ENCODE data around the gene DOCK11. TPM values are rescaled to one million over a fixed set of nuclear protein-coding genes. Genes with fewer than 3 reads are reported as not detected.
"Not testable (repeated sequence)": the region's sequence is repeated elsewhere in the genome, so short reads cannot be mapped to it uniquely, and the experiment has no call there.

Gene DOCK11
- total and polyA plus RNA-seq, 12 donors: 1.3 to 9.4 (median 3.0) TPM

DNA sequence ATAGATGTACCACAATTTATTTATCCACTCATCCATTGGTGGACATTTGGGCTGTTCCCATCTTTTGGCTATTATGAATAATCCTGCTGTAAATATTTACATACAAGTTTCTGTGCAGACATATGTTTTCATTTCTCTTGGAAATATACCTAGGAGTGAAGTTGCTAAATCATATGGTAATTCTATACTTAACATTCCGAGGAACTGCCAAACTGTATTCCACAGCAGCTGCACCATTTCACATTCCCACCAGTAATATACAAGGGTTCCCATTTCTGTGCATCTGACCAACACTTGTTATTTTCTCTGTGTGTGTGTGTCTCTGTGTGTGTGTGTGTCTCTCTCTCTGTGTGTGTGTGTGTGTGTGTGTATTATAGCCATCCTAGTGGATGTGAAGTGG lies 15.4 kb upstream of the DOCK11 start:
- DNase-seq (no peak), ATAC-seq (no peak)
- Histone ChIP-seq H3K27me3 (no peaks in the 10 kb centered on the region), H3K4me3 (no peak overlapping the region), H3K9me3 (no peaks in the 10 kb centered on the region), H3K36me3 (no peaks in the 10 kb centered on the region), H3K4me1 (no peaks in the 10 kb centered on the region), H3K27ac (no peak overlapping the region)
- 85 to 86% methylated on average over 1 of the region's 1 CpG for WGBS, 2 donors
- intact Hi-C loops (cut with DNase I): no loop called here
- TF ChIP-seq, protein P1, sequence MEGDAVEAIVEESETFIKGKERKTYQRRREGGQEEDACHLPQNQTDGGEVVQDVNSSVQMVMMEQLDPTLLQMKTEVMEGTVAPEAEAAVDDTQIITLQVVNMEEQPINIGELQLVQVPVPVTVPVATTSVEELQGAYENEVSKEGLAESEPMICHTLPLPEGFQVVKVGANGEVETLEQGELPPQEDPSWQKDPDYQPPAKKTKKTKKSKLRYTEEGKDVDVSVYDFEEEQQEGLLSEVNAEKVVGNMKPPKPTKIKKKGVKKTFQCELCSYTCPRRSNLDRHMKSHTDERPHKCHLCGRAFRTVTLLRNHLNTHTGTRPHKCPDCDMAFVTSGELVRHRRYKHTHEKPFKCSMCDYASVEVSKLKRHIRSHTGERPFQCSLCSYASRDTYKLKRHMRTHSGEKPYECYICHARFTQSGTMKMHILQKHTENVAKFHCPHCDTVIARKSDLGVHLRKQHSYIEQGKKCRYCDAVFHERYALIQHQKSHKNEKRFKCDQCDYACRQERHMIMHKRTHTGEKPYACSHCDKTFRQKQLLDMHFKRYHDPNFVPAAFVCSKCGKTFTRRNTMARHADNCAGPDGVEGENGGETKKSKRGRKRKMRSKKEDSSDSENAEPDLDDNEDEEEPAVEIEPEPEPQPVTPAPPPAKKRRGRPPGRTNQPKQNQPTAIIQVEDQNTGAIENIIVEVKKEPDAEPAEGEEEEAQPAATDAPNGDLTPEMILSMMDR (IDR thresholded peaks at IDR 0.05): no peak

DNA sequence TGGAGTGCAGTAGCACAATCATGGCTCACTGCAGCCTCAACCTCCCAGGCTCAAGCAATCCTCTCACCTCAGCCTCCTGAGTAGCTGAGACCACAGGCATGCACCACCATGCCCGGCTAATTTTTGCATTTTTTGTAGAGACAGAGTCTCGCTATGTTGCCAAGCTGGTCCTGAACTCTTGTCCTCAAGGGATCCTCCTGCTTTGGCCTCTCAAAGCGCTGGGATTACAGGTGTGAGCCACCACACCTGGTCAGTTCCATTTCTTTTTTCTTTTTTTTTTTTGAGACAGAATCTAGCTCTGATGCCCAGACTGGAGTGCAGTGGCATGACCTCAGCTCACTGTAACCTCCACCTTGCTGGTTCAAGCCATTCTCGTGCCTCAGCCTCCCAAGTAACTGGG lies 13.2 kb upstream of the DOCK11 start:
- H3K27me3 ChIP-seq; H3K27ac ChIP-seq; H3K9me3 ChIP-seq; H3K36me3 ChIP-seq; H3K4me3 ChIP-seq; DNase-seq; intact Hi-C loops (cut with DNase I); ATAC-seq; H3K4me1 ChIP-seq: not testable (repeated sequence)
- 96 to 98% methylated on average over 4 of the region's 4 CpGs for WGBS, 2 donors

DNA sequence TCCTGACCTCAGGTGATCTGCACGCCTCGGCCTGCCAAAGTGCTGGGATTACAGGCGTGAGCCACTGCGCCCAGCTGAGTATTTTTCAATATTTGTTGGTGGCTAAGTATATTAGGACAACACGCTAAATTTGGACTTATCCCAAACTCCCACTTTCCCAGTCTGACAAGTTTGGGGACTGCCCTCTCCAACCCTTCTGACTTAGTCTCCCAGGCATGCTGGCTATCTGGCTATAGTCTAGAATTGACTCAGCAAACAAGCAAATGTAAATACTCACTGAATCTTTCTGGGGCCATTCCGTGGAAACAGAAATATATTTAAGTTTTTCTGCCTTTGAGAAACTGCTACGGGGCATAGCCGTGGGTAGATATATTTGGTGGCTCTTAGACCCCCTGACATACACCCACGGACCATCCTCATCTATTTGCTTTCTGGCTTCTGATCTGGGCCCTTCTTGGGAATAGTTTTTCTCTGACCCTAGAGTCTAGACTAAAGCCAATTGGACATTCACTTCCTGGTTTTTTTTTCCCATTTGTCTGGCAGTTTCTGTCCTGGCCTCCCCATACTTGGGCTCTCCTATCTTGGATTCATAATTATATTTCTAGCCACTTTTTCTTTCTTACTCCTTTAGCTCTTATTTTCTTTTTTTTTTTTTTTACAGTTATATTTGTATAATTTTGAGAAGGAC lies 11.3 kb upstream of the DOCK11 start:
- H3K4me3 ChIP-seq: no peak overlapping the region
- no peaks in the 10 kb centered on the region for H3K27me3 ChIP-seq
- no peak for ATAC-seq
- H3K9me3 ChIP-seq: no peaks in the 10 kb centered on the region
- DNase-seq: no peak
- WGBS, 2 donors: 86 to 89% methylated on average over 9 of the region's 9 CpGs
- H3K36me3 ChIP-seq: no peaks in the 10 kb centered on the region
- intact Hi-C loops (cut with DNase I): no loop called here
- H3K27ac ChIP-seq: no peak overlapping the region
- no peaks in the 10 kb centered on the region for H3K4me1 ChIP-seq
- TF ChIP-seq, protein P1 (IDR thresholded peaks at IDR 0.05): no peak

DNA sequence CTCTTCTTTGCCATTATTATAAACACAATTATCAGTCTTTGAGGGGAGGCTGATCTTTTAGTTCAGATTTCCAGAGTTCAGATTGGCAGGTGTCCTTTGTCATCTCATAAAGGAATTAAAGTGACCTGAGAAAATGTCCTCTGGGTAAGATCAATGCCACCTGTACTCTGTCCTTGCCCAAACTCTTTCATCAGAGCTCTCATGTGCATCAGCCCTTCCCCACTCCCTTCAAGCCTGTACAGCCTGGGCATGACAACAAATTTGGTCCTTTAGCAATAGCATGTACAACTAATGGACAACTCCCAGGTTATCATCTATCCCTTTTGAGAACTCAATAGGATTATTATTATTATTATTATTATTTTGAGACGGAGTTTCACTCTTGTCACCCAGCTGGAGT lies 8.9 kb upstream of the DOCK11 start:
- intact Hi-C loops (cut with DNase I); H3K27me3 ChIP-seq; ATAC-seq; H3K4me3 ChIP-seq; H3K36me3 ChIP-seq; H3K4me1 ChIP-seq; DNase-seq; H3K9me3 ChIP-seq; H3K27ac ChIP-seq: not testable (repeated sequence)
- 97 to 100% methylated on average over 1 of the region's 1 CpG for WGBS, 2 donors

DNA sequence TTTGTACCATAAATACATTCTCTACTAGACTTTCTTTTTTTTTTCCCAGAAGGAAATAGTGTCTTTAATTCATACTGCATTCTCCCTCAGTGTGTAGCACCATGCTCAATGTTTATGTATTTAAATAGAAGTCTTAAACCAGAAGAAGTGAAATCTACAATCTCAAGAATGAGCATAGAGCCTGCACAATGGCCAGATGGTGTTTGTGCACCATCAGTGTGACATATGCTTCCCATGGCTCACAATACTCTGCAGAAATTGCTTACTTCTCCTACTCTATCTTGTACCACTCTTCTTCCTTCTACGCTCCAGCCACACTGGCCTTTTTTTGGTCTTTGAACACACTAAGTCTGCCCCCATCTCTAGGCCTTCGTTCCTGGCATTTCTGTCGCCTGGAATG lies 2.6 kb upstream of the DOCK11 start:
- intact Hi-C loops (cut with DNase I): loop anchor here in 1 of 10 donors (10.0 kb wide), 1 partner anchor 112 kb away; no protein-coding TSS in a partner anchor
- ATAC-seq (no peak), DNase-seq (no peak)
- Histone ChIP-seq H3K27me3 (peaks cover 0 to 20% (median 0%) of the 10 kb centered on the region in 7 donors), H3K4me1 (peaks cover 0 to 4% (median 0%) of the 10 kb centered on the region in 9 donors), H3K4me3 (no peak overlapping the region), H3K9me3 (no peaks in the 10 kb centered on the region), H3K27ac (no peak overlapping the region), H3K36me3 (no peaks in the 10 kb centered on the region)
- TF ChIP-seq, protein P1 (IDR thresholded peaks at IDR 0.05): no peak
- WGBS, 2 donors: 91 to 92% methylated on average over 3 of the region's 3 CpGs

Measured in heart right ventricle (tissue), 16 donors.